Upper lobe of right lung (tissue), 1 donor: ENCODE results near the gene WDR27. TPM values are rescaled to one million over a fixed set of nuclear protein-coding genes. Genes with fewer than 3 reads are reported as not detected.

Source experiments
- ATAC-seq: fragments of 200-7000 bp; cut with Tn5 transposase; one replicate; pipeline ENCODE4 v1.9.1; 2020; ENCODE audit warnings: mild to moderate bottlenecking, moderate library complexity
- DNase-seq: peaks from one replicate; pipeline ENCODE4 v3.0.0-alpha.2; 2020
- H3K27ac ChIP-seq: fragments of 200-600 bp; one replicate; pipeline ENCODE4 v1.8.0; 2022
- H3K27me3 ChIP-seq: fragments of 200-600 bp; one replicate; pipeline ENCODE4 v1.8.0; 2022; ENCODE audit warnings: mild to moderate bottlenecking
- H3K36me3 ChIP-seq: fragments of 200-600 bp; one replicate; pipeline ENCODE4 v1.8.0; 2022
- H3K4me1 ChIP-seq: fragments of 200-600 bp; one replicate; pipeline ENCODE4 v1.8.0; 2022
- H3K4me3 ChIP-seq: fragments of 200-600 bp; one replicate; pipeline ENCODE4 v1.8.0; 2022; ENCODE audit warnings: mild to moderate bottlenecking
- H3K9me3 ChIP-seq: fragments of 200-600 bp; one replicate; pipeline ENCODE4 v1.8.0; 2022
- intact Hi-C: fragments of 100-400 bp; cut with DNase I; formaldehyde crosslinking; loops from one replicate; pipeline ENCODE4 v1.11.0; 2022
- total RNA-seq: library from RNA; stranded (reverse); fragmentation: NEBNext Ultra II Directional; extraction: Animal tissue kit (Norgen Biotek cat#: 25700); gene quantifications from one replicate; pipeline ENCODE4 v1.2.1, GENCODE V29; 2021
- TF ChIP-seq, protein P1 (sequence below): fragments of 200-600 bp; IDR thresholded peaks from one replicate; pipeline ENCODE4 v1.8.0; 2022; ENCODE audit warnings: antibody characterized with exemption
- donor health status: DM: no; HTN: yes; CAD: no; lungs with severe emphysema.

Gene WDR27
- total RNA-seq, 1 donor from 2014 or later = 39.0 TPM

DNA sequence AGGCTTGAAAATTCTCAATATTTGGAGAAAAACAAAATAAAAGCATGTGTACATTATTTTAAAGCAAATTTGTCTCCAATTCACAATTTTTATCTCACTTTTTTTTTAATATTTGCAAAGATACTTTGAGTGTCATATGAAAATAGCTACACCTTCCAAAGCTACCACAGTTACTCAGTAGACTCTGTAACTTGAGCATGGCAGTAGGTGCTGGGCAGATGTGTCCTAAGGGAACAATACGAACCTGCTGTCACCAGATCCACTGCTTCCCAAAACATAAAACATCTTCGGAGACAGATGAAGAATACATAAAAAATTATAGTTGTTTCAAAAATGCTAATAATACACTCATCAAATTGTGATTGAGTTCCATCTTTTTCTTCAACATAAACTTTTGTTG is 10.6 kb downstream of the WDR27 start:
- TF ChIP-seq, protein P1, sequence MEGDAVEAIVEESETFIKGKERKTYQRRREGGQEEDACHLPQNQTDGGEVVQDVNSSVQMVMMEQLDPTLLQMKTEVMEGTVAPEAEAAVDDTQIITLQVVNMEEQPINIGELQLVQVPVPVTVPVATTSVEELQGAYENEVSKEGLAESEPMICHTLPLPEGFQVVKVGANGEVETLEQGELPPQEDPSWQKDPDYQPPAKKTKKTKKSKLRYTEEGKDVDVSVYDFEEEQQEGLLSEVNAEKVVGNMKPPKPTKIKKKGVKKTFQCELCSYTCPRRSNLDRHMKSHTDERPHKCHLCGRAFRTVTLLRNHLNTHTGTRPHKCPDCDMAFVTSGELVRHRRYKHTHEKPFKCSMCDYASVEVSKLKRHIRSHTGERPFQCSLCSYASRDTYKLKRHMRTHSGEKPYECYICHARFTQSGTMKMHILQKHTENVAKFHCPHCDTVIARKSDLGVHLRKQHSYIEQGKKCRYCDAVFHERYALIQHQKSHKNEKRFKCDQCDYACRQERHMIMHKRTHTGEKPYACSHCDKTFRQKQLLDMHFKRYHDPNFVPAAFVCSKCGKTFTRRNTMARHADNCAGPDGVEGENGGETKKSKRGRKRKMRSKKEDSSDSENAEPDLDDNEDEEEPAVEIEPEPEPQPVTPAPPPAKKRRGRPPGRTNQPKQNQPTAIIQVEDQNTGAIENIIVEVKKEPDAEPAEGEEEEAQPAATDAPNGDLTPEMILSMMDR = no peak
- no peaks in the 10 kb centered on the region for H3K4me1 ChIP-seq
- H3K9me3 ChIP-seq = no peaks in the 10 kb centered on the region
- no peak overlapping the region for H3K4me3 ChIP-seq
- no peak for DNase-seq
- intact Hi-C loops = no loop called here
- H3K36me3 ChIP-seq = peaks cover 14% of the 10 kb centered on the region
- no peak overlapping the region for H3K27ac ChIP-seq
- no peak for ATAC-seq
- no peaks in the 10 kb centered on the region for H3K27me3 ChIP-seq

DNA sequence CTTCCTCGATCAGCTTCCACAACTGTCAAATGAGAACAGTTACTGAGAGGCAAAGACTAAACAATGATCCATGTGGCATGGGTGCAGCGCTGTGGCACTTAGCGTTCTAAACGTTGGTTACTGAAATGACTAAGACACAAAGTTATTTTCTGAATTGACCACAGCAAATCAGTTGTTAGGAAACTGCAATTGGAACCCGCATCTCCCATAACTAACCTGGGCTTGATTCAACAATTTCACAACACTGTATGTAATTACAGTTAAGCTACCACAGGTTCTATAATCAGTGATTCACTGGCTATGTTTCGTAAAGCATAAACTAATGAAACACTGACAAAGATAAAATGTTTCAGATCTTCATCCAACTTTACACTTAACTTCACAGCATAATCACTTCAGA is 12.5 kb downstream of the WDR27 start:
- H3K4me1 ChIP-seq = no peaks in the 10 kb centered on the region
- no peak overlapping the region for H3K27ac ChIP-seq
- TF ChIP-seq, protein P1 = no peak
- no peaks in the 10 kb centered on the region for H3K27me3 ChIP-seq
- H3K36me3 ChIP-seq = peaks cover 14% of the 10 kb centered on the region
- H3K4me3 ChIP-seq = no peak overlapping the region
- no peak for DNase-seq
- intact Hi-C loops = no loop called here
- ATAC-seq = no peak
- peaks cover 11% of the 10 kb centered on the region for H3K9me3 ChIP-seq

DNA sequence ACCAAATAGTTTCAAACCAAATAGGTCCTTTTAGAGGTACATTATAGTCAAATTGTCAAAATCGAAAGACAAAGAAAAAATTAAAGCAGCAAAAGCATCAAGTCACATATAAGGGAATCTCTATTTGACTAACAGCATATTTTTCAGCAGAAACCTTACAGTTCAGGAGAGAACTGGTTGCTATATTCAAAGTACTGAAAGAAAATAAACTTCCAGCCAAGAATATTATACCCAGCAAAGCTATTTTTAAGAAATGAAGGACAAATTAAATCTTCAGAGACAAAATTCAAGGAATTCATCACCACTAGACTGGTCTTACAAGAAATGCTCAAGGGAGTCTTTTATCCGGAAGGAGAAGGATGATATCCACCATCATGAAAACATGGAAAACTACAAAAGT is 16.0 kb downstream of the WDR27 start:
- DNase-seq = no peak
- Histone ChIP-seq H3K4me3 (no peak overlapping the region), H3K27me3 (no peaks in the 10 kb centered on the region)

DNA sequence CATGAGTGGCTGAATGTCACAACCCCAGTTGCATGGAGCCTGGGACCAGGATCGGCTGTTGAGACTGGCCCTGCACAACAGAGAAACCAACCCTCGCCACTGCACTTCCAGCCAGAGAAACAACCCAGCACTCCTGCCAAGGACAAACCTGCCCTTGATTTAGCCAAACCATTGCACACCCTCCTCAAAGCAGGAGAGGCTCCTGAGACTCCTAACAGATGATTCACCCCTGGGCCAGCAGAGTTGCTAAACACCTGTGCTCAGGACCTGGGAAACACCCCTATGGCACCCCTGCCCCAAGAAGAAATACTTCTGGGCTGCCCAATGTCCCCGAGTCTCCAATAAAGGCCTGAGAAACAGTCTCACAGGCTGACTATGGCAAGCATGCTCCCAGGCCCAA is 17.8 kb downstream of the WDR27 start:
- Histone ChIP-seq H3K4me3 (no peak overlapping the region), H3K9me3 (peaks cover 11% of the 10 kb centered on the region), H3K36me3 (peaks cover 14% of the 10 kb centered on the region), H3K27ac (no peak overlapping the region), H3K4me1 (no peaks in the 10 kb centered on the region), H3K27me3 (no peaks in the 10 kb centered on the region)
- ATAC-seq (no peak), DNase-seq (no peak)
- TF ChIP-seq, protein P1 = no peak
- intact Hi-C loops = no loop called here

More for the DNA sequence above, 16.0 kb downstream of the WDR27 start:
- no peak for ATAC-seq
- Histone ChIP-seq H3K36me3 (peaks cover 14% of the 10 kb centered on the region), H3K27ac (no peak overlapping the region), H3K4me1 (no peaks in the 10 kb centered on the region), H3K9me3 (peaks cover 11% of the 10 kb centered on the region)
- intact Hi-C loops = no loop called here
- TF ChIP-seq, protein P1 = no peak

DNA sequence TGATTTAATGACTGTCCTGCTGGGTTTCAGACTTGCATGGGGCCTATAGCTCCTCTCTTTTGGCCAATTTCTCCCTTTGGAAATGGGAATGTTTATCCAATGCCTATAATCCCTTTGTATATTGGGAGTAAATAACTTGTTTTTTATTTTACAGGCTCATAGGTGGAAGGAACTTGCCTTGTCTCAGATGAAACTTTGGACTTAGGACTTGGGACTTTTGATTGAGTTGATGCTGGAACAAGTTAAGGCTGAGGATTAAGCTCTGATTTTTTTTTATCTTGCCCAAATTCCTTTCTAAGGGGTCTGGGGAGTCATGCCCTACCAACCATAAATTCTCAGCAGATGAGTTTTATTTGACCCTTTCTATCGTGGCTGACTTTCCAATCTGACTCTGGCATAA is 23.5 kb downstream of the WDR27 start:
- DNase-seq (no peak), ATAC-seq (no peak)
- H3K9me3 ChIP-seq = no peaks in the 10 kb centered on the region
- H3K4me1 ChIP-seq = no peaks in the 10 kb centered on the region
- intact Hi-C loops = no loop called here
- no peaks in the 10 kb centered on the region for H3K36me3 ChIP-seq
- no peaks in the 10 kb centered on the region for H3K27me3 ChIP-seq
- no peak overlapping the region for H3K27ac ChIP-seq
- no peak overlapping the region for H3K4me3 ChIP-seq
- TF ChIP-seq, protein P1 = no peak

DNA sequence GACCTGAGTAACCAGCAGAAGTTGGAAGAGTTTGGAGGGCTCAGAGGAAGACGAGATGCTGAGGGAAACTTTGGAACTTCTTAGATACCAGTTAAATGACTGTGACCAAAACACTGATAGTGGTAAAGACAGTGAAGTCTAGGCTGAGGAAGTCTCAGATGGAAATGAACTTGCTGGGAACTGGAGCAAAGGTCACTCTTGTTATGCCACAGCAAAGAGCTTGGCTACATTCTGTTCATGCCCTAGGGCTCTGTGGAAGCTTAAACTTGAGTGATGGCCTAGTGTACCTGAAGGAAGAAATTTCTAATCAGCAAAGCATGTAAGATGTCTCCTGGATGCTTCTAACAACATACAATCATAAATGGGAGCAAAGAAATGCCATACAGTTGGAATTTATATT is 24.7 kb downstream of the WDR27 start:
- ATAC-seq (no peak), DNase-seq (no peak)
- H3K27me3 ChIP-seq = no peaks in the 10 kb centered on the region
- H3K27ac ChIP-seq = no peak overlapping the region
- H3K9me3 ChIP-seq = no peaks in the 10 kb centered on the region
- intact Hi-C loops = no loop called here
- TF ChIP-seq, protein P1 = no peak
- H3K36me3 ChIP-seq = no peaks in the 10 kb centered on the region
- no peak overlapping the region for H3K4me3 ChIP-seq
- no peaks in the 10 kb centered on the region for H3K4me1 ChIP-seq
